Measurements from ENCODE around the gene HEBP2. TPM values are rescaled to one million over a fixed set of nuclear protein-coding genes. Genes with fewer than 3 reads are reported as not detected.

HEBP2 gene
- total and polyA plus RNA-seq, 2 experiments from 2014 or later = 25.6 to 118 TPM

- peak overlapping the region; percentile 97; the same call in 1 of the 2 replicates for H3K4me3 ChIP-seq
- H3K27ac Mint-ChIP-seq = no peak overlapping the region
- no peaks in the 10 kb centered on the region; the same call in 1 of the 2 replicates for H3K4me1 ChIP-seq (ENCODE audit: insufficient read depth)
- no peak overlapping the region for H3K27ac ChIP-seq (ENCODE audit: low read depth)
- H3F3A ChIP-seq (replicated peaks; ENCODE audit: low read depth) = no peaks in the 10 kb centered on the region; the same call in 1 of the 2 replicates
- no peaks in the 10 kb centered on the region for H3K79me2 ChIP-seq (replicated peaks; ENCODE audit: insufficient read depth)
- H3K36me3 Mint-ChIP-seq (ENCODE audit: low read depth) = peaks cover 48% of the 10 kb centered on the region
- H3K4me3 Mint-ChIP-seq = peak overlapping the region; percentile 33; the same call in 1 of the 3 replicates
- no peak overlapping the region for H2AFZ ChIP-seq
- peaks cover 5% of the 10 kb centered on the region for H3K4me1 Mint-ChIP-seq
- peaks cover 32% of the 10 kb centered on the region for H3K36me3 ChIP-seq (ENCODE audit: insufficient read depth)
- peaks cover 7% of the 10 kb centered on the region for H3K27me3 Mint-ChIP-seq (ENCODE audit: insufficient read depth, low read depth, poor library complexity)
- no peaks in the 10 kb centered on the region for H3K27me3 ChIP-seq (ENCODE audit: insufficient read depth)
- no peaks in the 10 kb centered on the region for H3K9me3 Mint-ChIP-seq
- H4K20me1 ChIP-seq (replicated peaks; ENCODE audit: insufficient read depth) = no peaks in the 10 kb centered on the region; the same call in 1 of the 2 replicates
- DNase-seq (ENCODE audit: low spot score) (no peak), ATAC-seq (no peak)
- TF ChIP-seq ZNF331 (CRISPR knock-in tag; IDR thresholded peaks at IDR 0.05; ENCODE audit: low read depth) (no peak), CREB1 (CRISPR knock-in tag; IDR thresholded peaks at IDR 0.05; ENCODE audit: low read depth) (no peak)
- 0 out of 2 replicates have a peak overlapping the region, but pooled peaks have one; percentile 79 for H3K4me2 ChIP-seq
- no peaks in the 10 kb centered on the region for H3K9me2 ChIP-seq (ENCODE audit: insufficient read depth)
These were observed 1.9 kb downstream of the HEBP2 start for GRCh38 chr6:138405816-138406413.

- H3K4me1 ChIP-seq (ENCODE audit: insufficient read depth) = no peaks in the 10 kb centered on the region; the same call in 1 of the 2 replicates
- Mint-ChIP-seq H3K4me1 (peaks cover 5% of the 10 kb centered on the region), H3K4me3 (no peak overlapping the region), H3K9me3 (no peaks in the 10 kb centered on the region), H3K27ac (no peak overlapping the region), H3K27me3 (ENCODE audit: insufficient read depth, low read depth, poor library complexity) (peaks cover 7% of the 10 kb centered on the region), H3K36me3 (ENCODE audit: low read depth) (peaks cover 52% of the 10 kb centered on the region)
- H2AFZ ChIP-seq = no peak overlapping the region
- no peaks in the 10 kb centered on the region; the same call in 1 of the 2 replicates for H3F3A ChIP-seq (replicated peaks; ENCODE audit: low read depth)
- ATAC-seq = no peak
- DNase-seq (ENCODE audit: low spot score) = no peak
- TF ChIP-seq ZNF114 (CRISPR knock-in tag; IDR thresholded peaks at IDR 0.05) = no peak
- no peak for TF ChIP-seq EZH2 (IDR thresholded peaks at IDR 0.05; ENCODE audit: low read depth, unreplicated experiment)
- no peak for TF ChIP-seq CREB1 (CRISPR knock-in tag; IDR thresholded peaks at IDR 0.05; ENCODE audit: low read depth)
- TF ChIP-seq ETS1 (IDR thresholded peaks at IDR 0.05) = no peak
- no peak for TF ChIP-seq CTCF (conservative IDR thresholded peaks at IDR 0.05; ENCODE audit: low read depth in 2 of 2)
- no peak for TF ChIP-seq EZH2phosphoT487 (IDR thresholded peaks at IDR 0.05; ENCODE audit: unreplicated experiment)
- no peak for TF ChIP-seq REST (IDR thresholded peaks at IDR 0.05; ENCODE audit: unreplicated experiment)
- no peak overlapping the region for H3K27ac ChIP-seq (ENCODE audit: low read depth)
- H3K79me2 ChIP-seq (replicated peaks; ENCODE audit: insufficient read depth) = no peaks in the 10 kb centered on the region
- H3K9me2 ChIP-seq (ENCODE audit: insufficient read depth) = no peaks in the 10 kb centered on the region
- H3K27me3 ChIP-seq (ENCODE audit: insufficient read depth) = no peaks in the 10 kb centered on the region
- no peaks in the 10 kb centered on the region; the same call in 1 of the 2 replicates for H4K20me1 ChIP-seq (replicated peaks; ENCODE audit: insufficient read depth)
- no peak overlapping the region for H3K4me3 ChIP-seq
- peaks cover 37% of the 10 kb centered on the region for H3K36me3 ChIP-seq (ENCODE audit: insufficient read depth)
- H3K4me2 ChIP-seq = no peak overlapping the region
These were observed 2.4 kb downstream of the HEBP2 start for GRCh38 chr6:138406443-138406842.
